ENCODE measurements around the gene RAB33B.

Gene RAB33B

DNA sequence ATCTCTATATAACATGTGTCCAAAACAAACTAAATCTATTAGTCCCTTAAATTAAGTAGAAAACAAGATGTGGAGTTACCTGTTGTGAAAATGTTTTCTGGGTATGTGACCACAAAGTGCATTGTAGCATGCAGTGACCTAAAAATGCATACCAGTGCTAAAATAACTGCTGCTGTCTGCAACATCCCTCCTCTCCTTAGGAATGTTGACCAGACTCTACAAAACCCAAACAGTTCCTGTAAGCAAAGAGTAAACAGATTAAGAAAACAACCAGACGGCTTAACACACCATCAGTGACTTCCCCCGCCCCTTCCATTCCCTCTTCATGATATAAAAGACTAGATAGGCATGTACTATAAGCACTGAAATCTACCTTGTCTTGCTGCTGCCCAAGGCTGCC is 15.8 kb upstream of the RAB33B start (continued):
- TF ChIP-seq, protein P1, sequence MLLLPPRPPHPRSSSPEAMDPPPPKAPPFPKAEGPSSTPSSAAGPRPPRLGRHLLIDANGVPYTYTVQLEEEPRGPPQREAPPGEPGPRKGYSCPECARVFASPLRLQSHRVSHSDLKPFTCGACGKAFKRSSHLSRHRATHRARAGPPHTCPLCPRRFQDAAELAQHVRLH (tag by site-specific recombination; IDR thresholded peaks at IDR 0.05): no peak

DNA sequence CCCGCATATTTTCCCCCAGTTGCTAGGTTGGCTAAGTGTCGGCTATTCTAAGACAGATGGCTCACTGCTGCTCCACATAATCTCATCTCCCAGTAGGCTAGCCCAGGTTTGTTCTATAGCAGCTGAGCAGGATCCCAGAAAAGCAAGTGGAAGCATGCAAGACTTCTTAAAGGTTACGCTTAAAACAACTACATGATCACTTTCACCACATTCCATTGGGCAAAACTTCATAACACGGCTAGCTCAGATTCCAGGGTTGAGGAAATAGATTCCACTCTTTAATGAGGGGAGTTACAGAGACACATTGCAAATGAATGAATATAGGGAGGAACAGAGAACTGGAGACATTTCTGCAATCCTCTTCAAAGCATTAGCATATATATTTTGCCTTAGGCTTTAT is 12.9 kb upstream of the RAB33B start:
- no peak overlapping the region for H3K4me3 ChIP-seq (ENCODE audit: low read depth, low read length)
- H3K36me3 ChIP-seq (ENCODE audit: control insufficient read depth in 2 of 2, insufficient read depth in 1 of 2, low read length in 2 of 2): peaks cover 0 to 5% of the 10 kb centered on the region in 2 experiments; a peak in 1 of 3 replicates
- ChIA-PET CTCF (no interaction called here), POLR2A (no interaction called here)
- no peaks in the 10 kb centered on the region for H3K9me3 ChIP-seq (ENCODE audit: control insufficient read depth, insufficient read depth, low read depth, low read length)
- TF ChIP-seq ZBTB21 (tag by site-specific recombination; IDR thresholded peaks at IDR 0.05): no peak
- TF ChIP-seq ZNF23 (tag by site-specific recombination; IDR thresholded peaks at IDR 0.05; ENCODE audit: borderline replicate concordance): no peak
- TF ChIP-seq BCL11B (tag by site-specific recombination; IDR thresholded peaks at IDR 0.05; ENCODE audit: low read depth): no peak
- no peak for TF ChIP-seq REPIN1 (tag by site-specific recombination; IDR thresholded peaks at IDR 0.05; ENCODE audit: low read depth)
- no peak for TF ChIP-seq ZNF585B (tag by site-specific recombination; IDR thresholded peaks at IDR 0.05)
- TF ChIP-seq ZNF146 (tag by site-specific recombination; IDR thresholded peaks at IDR 0.05): no peak
- TF ChIP-seq KLF16 (tag by site-specific recombination; IDR thresholded peaks at IDR 0.05): no peak
- TF ChIP-seq, protein P2, sequence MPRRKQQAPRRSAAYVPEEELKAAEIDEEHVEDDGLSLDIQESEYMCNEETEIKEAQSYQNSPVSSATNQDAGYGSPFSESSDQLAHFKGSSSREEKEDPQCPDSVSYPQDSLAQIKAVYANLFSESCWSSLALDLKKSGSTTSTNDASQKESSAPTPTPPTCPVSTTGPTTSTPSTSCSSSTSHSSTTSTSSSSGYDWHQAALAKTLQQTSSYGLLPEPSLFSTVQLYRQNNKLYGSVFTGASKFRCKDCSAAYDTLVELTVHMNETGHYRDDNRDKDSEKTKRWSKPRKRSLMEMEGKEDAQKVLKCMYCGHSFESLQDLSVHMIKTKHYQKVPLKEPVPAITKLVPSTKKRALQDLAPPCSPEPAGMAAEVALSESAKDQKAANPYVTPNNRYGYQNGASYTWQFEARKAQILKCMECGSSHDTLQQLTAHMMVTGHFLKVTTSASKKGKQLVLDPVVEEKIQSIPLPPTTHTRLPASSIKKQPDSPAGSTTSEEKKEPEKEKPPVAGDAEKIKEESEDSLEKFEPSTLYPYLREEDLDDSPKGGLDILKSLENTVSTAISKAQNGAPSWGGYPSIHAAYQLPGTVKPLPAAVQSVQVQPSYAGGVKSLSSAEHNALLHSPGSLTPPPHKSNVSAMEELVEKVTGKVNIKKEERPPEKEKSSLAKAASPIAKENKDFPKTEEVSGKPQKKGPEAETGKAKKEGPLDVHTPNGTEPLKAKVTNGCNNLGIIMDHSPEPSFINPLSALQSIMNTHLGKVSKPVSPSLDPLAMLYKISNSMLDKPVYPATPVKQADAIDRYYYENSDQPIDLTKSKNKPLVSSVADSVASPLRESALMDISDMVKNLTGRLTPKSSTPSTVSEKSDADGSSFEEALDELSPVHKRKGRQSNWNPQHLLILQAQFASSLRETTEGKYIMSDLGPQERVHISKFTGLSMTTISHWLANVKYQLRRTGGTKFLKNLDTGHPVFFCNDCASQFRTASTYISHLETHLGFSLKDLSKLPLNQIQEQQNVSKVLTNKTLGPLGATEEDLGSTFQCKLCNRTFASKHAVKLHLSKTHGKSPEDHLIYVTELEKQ (tag by site-specific recombination; IDR thresholded peaks at IDR 0.05; ENCODE audit: borderline replicate concordance): no peak
- no peak for TF ChIP-seq ZNF521 (tag by site-specific recombination; IDR thresholded peaks at IDR 0.05)
- TF ChIP-seq ZSCAN30 (tag by site-specific recombination; IDR thresholded peaks at IDR 0.05): no peak
- TF ChIP-seq, protein P3, sequence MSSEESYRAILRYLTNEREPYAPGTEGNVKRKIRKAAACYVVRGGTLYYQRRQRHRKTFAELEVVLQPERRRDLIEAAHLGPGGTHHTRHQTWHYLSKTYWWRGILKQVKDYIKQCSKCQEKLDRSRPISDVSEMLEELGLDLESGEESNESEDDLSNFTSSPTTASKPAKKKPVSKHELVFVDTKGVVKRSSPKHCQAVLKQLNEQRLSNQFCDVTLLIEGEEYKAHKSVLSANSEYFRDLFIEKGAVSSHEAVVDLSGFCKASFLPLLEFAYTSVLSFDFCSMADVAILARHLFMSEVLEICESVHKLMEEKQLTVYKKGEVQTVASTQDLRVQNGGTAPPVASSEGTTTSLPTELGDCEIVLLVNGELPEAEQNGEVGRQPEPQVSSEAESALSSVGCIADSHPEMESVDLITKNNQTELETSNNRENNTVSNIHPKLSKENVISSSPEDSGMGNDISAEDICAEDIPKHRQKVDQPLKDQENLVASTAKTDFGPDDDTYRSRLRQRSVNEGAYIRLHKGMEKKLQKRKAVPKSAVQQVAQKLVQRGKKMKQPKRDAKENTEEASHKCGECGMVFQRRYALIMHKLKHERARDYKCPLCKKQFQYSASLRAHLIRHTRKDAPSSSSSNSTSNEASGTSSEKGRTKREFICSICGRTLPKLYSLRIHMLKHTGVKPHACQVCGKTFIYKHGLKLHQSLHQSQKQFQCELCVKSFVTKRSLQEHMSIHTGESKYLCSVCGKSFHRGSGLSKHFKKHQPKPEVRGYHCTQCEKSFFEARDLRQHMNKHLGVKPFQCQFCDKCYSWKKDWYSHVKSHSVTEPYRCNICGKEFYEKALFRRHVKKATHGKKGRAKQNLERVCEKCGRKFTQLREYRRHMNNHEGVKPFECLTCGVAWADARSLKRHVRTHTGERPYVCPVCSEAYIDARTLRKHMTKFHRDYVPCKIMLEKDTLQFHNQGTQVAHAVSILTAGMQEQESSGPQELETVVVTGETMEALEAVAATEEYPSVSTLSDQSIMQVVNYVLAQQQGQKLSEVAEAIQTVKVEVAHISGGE (tag by site-specific recombination; conservative IDR thresholded peaks at IDR 0.05; ENCODE audit: low read depth): no peak
- no peak for TF ChIP-seq ZNF670 (tag by site-specific recombination; IDR thresholded peaks at IDR 0.05; ENCODE audit: low read depth)
- TF ChIP-seq, protein P4, sequence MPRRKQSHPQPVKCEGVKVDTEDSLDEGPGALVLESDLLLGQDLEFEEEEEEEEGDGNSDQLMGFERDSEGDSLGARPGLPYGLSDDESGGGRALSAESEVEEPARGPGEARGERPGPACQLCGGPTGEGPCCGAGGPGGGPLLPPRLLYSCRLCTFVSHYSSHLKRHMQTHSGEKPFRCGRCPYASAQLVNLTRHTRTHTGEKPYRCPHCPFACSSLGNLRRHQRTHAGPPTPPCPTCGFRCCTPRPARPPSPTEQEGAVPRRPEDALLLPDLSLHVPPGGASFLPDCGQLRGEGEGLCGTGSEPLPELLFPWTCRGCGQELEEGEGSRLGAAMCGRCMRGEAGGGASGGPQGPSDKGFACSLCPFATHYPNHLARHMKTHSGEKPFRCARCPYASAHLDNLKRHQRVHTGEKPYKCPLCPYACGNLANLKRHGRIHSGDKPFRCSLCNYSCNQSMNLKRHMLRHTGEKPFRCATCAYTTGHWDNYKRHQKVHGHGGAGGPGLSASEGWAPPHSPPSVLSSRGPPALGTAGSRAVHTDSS (tag by site-specific recombination; IDR thresholded peaks at IDR 0.05): no peak
- no peak for TF ChIP-seq ZNF549 (tag by site-specific recombination; IDR thresholded peaks at IDR 0.05)
- TF ChIP-seq, protein P5, sequence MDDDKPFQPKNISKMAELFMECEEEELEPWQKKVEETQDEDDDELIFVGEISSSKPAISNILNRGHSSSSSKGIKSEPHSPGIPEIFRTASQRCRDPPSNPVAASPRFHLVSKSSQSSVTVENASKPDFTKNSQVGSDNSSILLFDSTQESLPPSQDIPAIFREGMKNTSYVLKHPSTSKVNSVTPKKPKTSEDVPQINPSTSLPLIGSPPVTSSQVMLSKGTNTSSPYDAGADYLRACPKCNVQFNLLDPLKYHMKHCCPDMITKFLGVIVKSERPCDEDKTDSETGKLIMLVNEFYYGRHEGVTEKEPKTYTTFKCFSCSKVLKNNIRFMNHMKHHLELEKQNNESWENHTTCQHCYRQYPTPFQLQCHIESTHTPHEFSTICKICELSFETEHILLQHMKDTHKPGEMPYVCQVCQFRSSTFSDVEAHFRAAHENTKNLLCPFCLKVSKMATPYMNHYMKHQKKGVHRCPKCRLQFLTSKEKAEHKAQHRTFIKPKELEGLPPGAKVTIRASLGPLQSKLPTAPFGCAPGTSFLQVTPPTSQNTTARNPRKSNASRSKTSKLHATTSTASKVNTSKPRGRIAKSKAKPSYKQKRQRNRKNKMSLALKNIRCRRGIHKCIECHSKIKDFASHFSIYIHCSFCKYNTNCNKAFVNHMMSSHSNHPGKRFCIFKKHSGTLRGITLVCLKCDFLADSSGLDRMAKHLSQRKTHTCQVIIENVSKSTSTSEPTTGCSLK (tag by site-specific recombination; IDR thresholded peaks at IDR 0.05): no peak
- no peak for TF ChIP-seq OVOL3 (tag by site-specific recombination; IDR thresholded peaks at IDR 0.05)
- no peak for TF ChIP-seq ZNF223 (tag by site-specific recombination; IDR thresholded peaks at IDR 0.05)
- TF ChIP-seq ZFP41 (tag by site-specific recombination; IDR thresholded peaks at IDR 0.05; ENCODE audit: borderline replicate concordance): no peak
- TF ChIP-seq GFI1B (tag by site-specific recombination; IDR thresholded peaks at IDR 0.05): no peak
- TF ChIP-seq ZNF621 (tag by site-specific recombination; IDR thresholded peaks at IDR 0.05): no peak
- H3K4me1 ChIP-seq (ENCODE audit: control insufficient read depth, insufficient read depth, low read length): no peaks in the 10 kb centered on the region
- H3K27ac ChIP-seq (ENCODE audit: extremely low read depth, low read depth, low read length): no peak overlapping the region
